ENCODE results near the gene DLG5.

Gene DLG5

GRCh38 chr10:77810446-77811335 is 115.9 kb downstream of the DLG5 start:
- no peak for TF ChIP-seq CTCF (IDR thresholded peaks at IDR 0.05; ENCODE audit: insufficient read depth, low read depth, low read length, missing control alignments)
- DNase-seq (ENCODE audit: low read depth): no peak
- no peak overlapping the region for H3K4me3 ChIP-seq (ENCODE audit: low read length)

- no peak for DNase-seq (ENCODE audit: low read depth)
- no peak for TF ChIP-seq CTCF (IDR thresholded peaks at IDR 0.05; ENCODE audit: insufficient read depth, low read depth, low read length, missing control alignments)
- no peak overlapping the region for H3K4me3 ChIP-seq (ENCODE audit: low read length)
Observed at GRCh38 chr10:77809336-77809735, 117.2 kb downstream of the DLG5 start.

GRCh38 chr10:77807706-77808105 is 118.8 kb downstream of the DLG5 start:
- no peak for DNase-seq (ENCODE audit: low read depth)
- no peak overlapping the region for H3K4me3 ChIP-seq (ENCODE audit: low read length)
- TF ChIP-seq CTCF (IDR thresholded peaks at IDR 0.05; ENCODE audit: insufficient read depth, low read depth, low read length, missing control alignments): no peak

GRCh38 chr10:77806511-77807157 is 119.9 kb downstream of the DLG5 start:
- TF ChIP-seq CTCF (IDR thresholded peaks at IDR 0.05; ENCODE audit: insufficient read depth, low read depth, low read length, missing control alignments): no peak

GRCh38 chr10:77805676-77806075 is 120.9 kb downstream of the DLG5 start:
- no peak for DNase-seq (ENCODE audit: low read depth)
- no peak for TF ChIP-seq CTCF (IDR thresholded peaks at IDR 0.05; ENCODE audit: insufficient read depth, low read depth, low read length, missing control alignments)
- H3K4me3 ChIP-seq (ENCODE audit: low read length): no peak overlapping the region

More at GRCh38 chr10:77806511-77807157, 119.9 kb downstream of the DLG5 start:
- DNase-seq (ENCODE audit: low read depth): no peak
- no peak overlapping the region for H3K4me3 ChIP-seq (ENCODE audit: low read length)

- TF ChIP-seq CTCF (IDR thresholded peaks at IDR 0.05; ENCODE audit: insufficient read depth, low read depth, low read length, missing control alignments): no peak
- no peak for DNase-seq (ENCODE audit: low read depth)
- H3K4me3 ChIP-seq (ENCODE audit: low read length): no peak overlapping the region
Observed at GRCh38 chr10:77804371-77804770, 122.2 kb downstream of the DLG5 start.
